NOMO-1 treated with dmso at 0.1 percent for 144 hours (cell line): ENCODE results near the gene ZMIZ1.

Experiments
- DNase-seq: peaks from one replicate; lab custom pipeline; 2025; ENCODE audit not compliant: unreplicated experiment; lab: John Stamatoyannopoulos, UW

Gene ZMIZ1

GRCh38 chr10:79242620-79243152 is 173.9 kb downstream of the ZMIZ1 start:
- DNase-seq, result peak; percentile 27

DNA sequence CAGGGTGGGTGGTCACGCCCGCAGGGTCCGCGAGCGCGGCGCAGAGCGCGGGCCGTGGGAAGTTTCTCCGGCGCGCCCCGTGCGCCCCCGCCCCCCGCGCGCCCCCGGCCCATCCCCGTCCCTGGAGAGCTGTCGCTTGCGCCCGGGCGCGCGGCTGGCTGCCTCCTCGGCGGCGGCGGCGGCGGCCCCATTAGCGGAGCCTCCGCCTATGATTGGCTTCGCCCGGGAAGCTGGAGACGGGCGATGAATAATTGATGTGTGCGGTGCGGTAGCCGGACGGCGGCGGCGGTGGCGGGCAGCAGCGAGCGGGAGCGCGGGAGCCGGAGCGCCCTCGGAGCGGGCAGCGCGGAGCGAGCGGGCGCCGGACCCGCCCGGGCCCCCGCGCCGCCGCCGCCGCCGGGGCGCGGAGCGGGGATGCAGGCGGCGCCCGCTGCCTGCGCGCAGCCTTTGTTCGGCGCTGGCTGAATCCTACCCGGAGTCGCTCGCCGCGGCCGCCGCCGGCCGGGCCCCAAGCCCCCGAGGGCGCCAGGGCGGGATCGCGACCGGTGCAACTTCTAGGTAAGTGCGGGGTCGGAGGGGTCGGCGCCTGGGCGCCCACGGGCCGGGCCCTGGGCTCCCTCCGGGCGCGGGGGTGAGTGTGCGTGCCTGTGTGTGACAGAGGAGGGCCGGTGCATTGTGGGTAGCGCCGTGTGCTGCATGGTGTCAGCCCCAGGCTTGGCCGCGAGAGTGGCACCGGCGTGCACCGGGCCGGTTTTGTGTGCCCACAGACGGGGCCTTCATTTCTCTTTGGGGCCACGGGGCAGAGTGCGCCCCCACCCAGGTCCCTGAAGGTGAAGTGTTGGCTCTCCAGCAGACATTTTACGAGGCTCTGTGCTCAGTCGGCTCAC is 174.7 kb downstream of the ZMIZ1 start:
- DNase-seq, result no peak

DNA sequence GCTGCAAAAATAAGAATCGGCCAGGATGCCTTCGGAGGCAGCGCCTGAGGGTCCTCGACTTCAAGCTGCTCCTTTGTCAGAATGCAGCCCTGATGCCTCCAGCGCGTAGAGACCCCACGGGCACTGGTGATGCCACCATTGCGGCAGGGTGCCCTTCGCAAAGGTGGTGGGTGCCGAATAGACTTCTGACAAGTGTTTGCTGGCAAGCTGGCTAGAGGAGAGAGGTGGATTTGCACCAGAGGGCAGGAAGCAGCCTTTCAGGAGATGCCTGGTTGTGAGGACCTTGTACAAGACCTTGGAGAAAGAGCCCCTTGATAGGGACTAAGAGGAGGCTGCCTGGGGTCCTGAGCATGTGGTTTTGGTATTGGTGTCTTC is 175.3 kb downstream of the ZMIZ1 start:
- DNase-seq, result no peak

DNA sequence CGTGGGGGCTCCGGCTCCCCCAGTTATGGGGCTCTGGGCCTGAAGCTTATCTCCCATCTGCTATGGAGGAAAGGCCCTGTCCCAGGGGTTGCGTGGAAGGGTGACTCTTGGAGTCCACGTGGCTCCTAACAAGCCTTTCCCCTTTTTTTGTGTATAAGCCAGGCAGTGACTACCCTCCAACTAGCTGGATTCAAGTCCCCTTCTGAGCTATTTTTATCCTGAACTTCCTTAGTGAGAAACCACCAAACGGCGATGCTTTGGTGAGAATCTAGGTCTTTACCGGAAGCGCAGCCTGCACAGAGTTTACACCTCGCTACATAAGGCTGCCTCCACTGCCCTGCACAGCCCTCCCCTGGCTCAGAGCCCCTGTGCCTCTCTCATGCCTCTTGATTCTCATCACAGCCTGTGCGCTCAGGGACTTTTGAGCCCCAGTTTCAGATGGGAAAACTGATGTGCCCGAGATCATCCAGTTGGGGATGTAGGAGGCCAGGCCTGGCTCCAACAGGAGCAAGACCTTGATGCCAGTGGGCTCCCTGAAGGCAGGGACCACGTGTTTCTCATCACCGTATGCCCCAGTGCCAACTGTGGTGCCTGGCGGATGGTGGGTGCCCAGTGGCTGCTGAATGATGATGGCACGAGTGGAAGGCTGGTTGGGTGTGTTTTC is 176.2 kb downstream of the ZMIZ1 start:
- peak; percentile 31 for DNase-seq

DNA sequence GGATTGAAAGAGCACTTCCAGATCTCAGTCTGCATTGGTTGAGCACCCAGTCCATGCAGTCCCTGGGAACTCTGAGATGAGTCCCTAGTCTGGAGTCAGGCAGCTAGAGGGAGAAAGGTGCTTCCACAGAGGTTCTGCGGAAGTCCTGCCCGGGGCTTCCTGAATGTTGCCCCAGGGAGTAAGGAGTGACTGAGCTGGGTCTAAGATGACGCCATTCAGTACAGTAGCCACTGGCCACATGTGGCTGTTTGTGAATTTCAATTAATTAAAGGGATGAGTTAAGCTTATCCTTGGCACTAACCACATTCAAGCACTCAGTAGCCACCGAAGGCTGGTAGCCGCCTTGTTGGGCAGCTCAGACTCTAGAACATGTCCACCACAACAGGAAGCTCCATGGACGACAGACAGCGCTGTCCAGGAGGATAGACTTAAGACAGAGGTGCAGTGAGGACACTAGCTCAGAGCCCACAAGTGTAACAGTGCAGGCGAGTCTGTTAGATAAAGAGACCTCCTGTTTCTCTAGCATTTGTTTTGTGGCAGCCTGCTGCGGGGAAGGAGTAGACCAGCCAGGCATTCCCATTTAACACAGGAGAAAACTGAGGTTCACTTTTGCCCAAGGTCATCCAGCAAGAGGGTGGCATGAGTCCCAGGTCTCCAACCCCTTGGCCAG is 176.9 kb downstream of the ZMIZ1 start:
- no peak for DNase-seq

GRCh38 chr10:79246209-79246581 is 177.4 kb downstream of the ZMIZ1 start:
- DNase-seq, result no peak

DNA sequence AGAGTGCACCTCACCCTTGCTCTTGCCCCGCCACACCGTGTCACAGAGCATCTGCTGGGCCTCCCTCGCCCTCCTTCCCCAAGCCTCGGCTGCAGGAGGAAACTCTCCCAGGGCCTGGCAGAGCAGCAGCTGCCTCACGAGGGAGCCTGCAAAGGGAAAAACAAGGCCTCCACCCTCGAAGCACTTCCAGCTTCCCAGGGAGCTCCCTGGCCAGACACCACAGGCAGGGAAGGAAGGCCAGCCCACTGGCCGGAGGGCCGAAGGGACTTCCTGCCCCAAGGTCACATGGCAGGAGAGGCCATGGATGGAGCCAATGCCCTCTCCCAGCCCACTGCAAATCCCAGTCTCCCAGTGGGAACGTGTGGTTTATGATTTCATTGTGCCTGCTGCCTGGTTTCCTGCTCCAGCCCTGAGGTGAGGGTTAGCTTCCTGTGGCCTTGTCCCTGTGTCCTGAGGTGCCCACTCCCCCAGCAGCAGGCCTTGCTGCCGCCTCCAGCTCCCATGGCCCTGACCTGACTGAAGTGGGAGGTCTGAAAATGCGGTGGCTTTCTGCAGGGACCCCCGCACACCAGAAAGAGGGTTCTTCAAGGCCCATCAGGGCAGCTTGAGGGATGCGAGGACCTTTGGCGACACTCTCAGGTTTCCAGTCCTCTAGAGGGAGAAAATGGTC is 178.0 kb downstream of the ZMIZ1 start:
- no peak for DNase-seq

DNA sequence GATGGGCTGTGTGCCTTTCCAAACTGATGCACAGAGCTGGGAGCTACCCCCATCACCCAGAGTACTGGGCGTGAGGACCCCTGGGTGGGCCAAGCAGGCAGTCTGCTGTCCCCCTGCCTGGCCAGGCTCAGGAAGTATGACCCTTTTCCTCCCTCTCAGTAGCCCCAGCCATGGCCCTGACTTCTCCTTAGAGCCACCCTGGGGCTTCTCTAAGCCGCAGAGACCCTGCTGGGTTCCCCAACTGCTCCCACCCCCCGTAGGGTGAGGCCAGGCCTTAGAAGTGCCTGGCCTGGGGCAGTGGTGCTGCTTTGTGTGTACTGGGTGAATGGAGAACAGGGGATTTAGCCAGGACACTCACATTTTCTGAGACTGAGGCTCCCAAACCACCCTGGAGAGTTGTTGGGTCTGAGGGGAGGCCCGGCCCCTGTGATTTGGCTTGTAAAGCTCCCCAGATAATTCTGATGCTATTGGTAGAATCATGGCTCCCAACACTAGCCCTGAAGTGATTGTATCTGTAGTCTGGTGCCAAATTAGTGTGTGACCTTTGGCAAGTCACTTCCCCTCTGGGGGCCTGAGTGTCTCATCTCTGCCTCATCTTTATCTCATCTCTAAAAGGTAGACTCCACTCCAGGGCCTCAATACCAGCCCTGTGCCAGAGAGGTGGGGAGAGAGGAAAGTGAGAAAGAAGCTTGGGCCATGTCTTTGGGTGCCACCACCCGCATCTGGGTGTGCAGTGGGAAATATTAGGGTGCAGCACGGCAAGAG is 178.8 kb downstream of the ZMIZ1 start:
- DNase-seq, result no peak

- DNase-seq, result peak; percentile 34
Observed at GRCh38 chr10:79248341-79249185, 179.8 kb downstream of the ZMIZ1 start.

GRCh38 chr10:79249186-79250121 is 180.7 kb downstream of the ZMIZ1 start:
- no peak for DNase-seq

DNA sequence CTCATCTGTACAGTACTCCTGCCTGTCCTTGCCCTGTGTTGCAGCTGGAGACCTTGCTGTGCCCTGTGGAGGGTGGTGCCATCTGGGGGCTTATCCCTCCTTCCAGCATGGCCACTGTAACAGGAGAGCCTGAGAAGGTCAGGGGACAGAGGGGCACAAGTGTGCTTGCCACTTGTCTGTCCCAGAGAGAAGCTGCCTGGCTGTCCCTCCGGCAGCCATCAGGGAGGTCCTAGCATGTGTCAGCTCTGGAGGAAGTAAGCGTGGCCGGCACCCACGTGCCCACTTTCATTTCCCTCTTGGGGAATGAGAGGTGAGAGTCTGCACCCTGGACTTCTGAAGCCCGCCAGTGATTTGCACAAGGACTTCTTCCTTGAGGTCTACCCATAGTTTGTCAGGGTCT is 181.5 kb downstream of the ZMIZ1 start:
- DNase-seq, result peak; percentile 75

DNA sequence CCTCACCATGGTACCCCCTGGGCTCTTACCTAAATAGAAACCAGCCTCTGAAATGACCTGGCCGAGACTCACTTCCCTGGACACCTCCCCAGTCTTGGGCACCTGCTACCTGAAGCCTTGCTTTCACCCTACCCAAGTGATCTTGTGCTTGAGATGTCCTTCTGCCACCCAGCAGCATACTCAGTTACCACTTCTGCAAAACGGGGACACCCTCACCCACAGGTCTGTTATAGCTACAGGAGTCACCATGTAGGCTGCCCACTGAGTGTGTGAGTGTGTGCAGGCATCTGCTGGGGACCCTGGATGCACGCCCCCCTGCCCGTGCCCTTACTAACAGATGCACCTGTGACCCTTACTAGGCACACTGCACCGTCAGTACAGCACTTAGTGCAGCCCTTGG is 183.7 kb downstream of the ZMIZ1 start:
- DNase-seq, result no peak

GRCh38 chr10:79252971-79253370 is 184.2 kb downstream of the ZMIZ1 start:
- DNase-seq, result no peak

DNA sequence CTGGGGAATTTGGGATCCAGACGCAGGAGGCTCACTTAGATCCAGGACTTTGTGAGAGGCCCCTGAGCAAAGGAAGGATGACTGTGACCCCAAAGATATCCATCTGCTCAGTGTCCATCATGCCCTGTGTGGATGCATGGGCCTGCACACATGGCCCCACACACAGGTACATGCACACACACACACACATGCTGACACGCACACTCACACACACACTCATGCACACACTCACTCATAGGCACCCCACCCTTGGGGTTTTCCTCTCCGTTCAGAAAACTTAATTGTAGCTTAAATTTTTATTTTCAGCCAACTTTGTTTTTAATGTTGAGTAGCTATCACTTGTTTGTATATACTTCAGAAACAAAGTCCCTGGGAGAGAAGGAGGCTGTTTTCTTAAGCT is 184.9 kb downstream of the ZMIZ1 start:
- no peak for DNase-seq

- no peak for DNase-seq
Observed at GRCh38 chr10:79254333-79255006, 185.7 kb downstream of the ZMIZ1 start.

DNA sequence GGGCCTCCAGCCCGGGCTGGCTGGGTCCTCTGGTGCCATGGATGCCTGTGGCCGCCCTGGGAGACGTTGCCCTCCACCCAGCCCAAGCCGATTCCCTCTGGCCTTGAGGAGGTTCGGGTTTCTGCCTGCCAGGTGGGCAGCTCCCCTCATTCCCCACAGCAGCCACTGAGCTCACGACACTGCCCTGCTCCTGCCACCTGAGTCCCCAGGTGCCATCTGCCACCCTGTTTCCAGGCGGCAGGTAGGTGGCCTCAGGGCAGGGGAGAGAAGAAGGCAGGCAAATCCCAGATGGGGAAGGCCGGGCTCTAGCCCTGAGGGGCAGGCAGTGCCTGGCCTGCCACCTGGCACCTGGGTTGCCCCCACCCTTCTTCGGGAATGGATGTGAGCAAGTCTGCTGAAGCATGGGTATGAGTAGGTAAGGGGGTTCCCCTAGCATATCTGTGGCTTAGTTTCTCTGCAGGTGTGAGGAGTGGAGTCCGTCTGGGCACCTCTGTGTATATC is 186.3 kb downstream of the ZMIZ1 start:
- no peak for DNase-seq

DNA sequence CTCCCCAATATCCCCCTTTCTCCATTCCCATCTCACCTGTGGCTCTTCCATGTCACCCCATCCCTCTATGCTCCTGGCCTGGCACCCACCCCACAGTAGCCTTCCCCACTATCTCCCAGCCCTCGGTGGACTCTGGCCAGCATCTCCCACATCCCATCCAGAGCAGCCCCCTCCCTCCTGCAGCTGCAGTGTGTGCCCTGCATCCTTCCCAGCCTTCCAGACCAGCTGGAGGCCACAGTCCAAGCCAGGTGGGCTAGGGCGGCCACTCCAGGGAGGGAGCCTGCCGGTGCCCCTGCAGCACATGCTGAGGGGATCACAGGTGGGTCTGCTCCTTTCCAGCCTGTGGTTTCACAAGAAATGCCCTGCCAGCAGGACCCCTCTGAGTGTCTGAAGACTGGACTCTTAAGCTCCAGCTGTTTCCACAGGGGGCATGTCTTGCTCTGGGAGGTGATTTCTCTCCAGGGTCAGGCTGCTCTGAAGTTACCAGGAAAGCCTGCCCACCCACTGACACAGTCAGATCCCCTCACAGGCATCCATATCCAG is 187.6 kb downstream of the ZMIZ1 start:
- no peak for DNase-seq
